ENCODE measurements around the gene SLC4A1AP. TPM values are rescaled to one million over a fixed set of nuclear protein-coding genes. Genes with fewer than 3 reads are reported as not detected.
"Not testable (repeated sequence)": the region's sequence is repeated elsewhere in the genome, so short reads cannot be mapped to it uniquely, and the experiment has no call there.

Gene SLC4A1AP, protein sequence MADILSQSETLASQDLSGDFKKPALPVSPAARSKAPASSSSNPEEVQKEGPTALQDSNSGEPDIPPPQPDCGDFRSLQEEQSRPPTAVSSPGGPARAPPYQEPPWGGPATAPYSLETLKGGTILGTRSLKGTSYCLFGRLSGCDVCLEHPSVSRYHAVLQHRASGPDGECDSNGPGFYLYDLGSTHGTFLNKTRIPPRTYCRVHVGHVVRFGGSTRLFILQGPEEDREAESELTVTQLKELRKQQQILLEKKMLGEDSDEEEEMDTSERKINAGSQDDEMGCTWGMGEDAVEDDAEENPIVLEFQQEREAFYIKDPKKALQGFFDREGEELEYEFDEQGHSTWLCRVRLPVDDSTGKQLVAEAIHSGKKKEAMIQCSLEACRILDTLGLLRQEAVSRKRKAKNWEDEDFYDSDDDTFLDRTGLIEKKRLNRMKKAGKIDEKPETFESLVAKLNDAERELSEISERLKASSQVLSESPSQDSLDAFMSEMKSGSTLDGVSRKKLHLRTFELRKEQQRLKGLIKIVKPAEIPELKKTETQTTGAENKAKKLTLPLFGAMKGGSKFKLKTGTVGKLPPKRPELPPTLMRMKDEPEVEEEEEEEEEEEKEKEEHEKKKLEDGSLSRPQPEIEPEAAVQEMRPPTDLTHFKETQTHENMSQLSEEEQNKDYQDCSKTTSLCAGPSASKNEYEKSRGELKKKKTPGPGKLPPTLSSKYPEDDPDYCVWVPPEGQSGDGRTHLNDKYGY
- 10 to 100 TPM; 21.6 to 30.0 (median 24.0) TPM for polyA plus RNA-seq (ENCODE audit: insufficient read length in 10 of 10)
- long read RNA-seq, donor 1, partial matches to known transcripts: 0 of 3 reads
- long read RNA-seq, donor 1, other reads (novel, unspliced or antisense): 0 of 3 reads
- long read RNA-seq, donor 2, partial matches to known transcripts: 0 of 2 reads
- long read RNA-seq, donor 2, other reads (novel, unspliced or antisense): 0 of 2 reads
- long read RNA-seq, donor 3: 0 reads
- long read RNA-seq, donor 4, partial matches to known transcripts: 0 of 1 reads
- long read RNA-seq, donor 4, other reads (novel, unspliced or antisense): 0 of 1 reads
- long read RNA-seq, donor 5: 0 reads
- long read RNA-seq, donor 6, partial matches to known transcripts: 0 of 1 reads
- long read RNA-seq, donor 6, other reads (novel, unspliced or antisense): 0 of 1 reads
- long read RNA-seq, donor 7, transcript SLC4A1AP-203 (2 exons, 2,537 nt): major isoform, 5 of 6 reads
- long read RNA-seq, donor 7, partial matches to known transcripts: 0 of 6 reads
- long read RNA-seq, donor 7, other reads (novel, unspliced or antisense): 0 of 6 reads
- long read RNA-seq, donor 8, partial matches to known transcripts: 0 of 1 reads
- long read RNA-seq, donor 8, other reads (novel, unspliced or antisense): 0 of 1 reads
- long read RNA-seq, donor 9: 0 reads

DNA sequence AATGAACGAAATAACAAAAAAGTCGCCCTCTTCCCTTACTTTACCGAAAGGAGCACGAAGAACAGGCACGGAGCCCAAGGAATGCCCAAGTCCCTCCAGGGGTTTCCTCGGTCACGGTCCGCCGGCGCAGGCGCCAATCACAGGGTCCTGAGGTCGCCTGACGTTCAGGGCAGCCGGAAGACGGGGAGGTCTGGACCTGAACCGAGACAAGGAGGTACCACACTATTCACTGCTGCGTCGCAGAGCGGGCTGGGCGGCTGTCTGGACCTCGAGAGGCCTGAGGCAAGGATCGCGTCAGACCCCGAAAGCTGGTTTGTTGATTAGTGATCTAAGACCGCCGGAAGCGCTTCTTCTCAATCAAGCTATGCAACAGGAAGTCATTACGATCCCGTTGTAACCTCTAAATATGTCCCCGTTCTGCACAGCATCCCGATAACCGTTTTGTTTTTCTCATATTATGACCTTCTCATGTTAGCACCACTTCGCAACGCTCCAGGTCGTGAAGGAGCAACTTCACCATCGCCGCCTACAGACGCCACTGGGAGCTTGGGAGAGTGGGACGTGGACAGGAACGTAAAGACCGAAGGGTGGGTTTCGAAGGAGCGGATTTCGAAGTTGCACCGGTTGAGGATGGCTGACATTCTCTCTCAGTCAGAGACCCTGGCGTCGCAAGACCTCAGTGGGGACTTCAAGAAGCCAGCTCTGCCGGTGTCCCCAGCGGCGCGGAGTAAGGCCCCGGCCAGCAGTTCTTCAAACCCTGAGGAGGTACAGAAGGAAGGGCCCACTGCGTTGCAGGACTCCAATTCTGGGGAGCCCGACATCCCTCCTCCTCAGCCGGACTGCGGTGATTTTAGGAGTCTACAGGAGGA lies at the start of gene SLC4A1AP, which contains the start of gene SUPT7L:
Gene SLC4A1AP (plus strand): TSS at position 605 of the 869 bp plus-strand sequence. CDS start 26 bp downstream, at position 631.
Gene SUPT7L (minus strand): TSS at position 330 of the 869 bp plus-strand sequence. CDS start 1,422 bp downstream, outside the sequence.
- DNase-seq: peak; percentile 87 to 96 (median 88)

- DNase-seq: no peak
Measured at GRCh38 chr2:27613985-27614384, 49.7 kb upstream of the SLC4A1AP start.

- no peak for DNase-seq
Measured at GRCh38 chr2:27615316-27615715, 48.4 kb upstream of the SLC4A1AP start.

DNA sequence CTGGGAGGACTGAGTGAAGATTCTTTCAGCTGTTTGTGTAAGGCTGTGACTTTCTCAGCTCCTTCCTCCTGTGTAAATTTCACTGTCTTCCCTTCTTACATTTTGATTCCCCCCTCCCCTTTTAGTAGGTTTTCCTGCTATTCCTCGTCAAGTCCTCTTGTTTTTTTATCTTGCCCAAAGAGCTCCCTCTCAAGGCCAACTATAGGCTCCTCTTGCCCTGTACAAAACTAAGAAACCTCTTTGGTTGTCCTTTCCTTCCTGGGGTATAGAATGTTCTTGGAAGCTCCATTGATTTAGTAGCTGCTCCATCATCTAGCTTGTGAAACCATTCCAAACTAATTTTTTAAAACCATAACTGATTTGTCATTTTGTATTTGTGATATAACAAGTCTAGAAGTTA lies 42.2 kb upstream of the SLC4A1AP start:
- no peak for DNase-seq

DNA sequence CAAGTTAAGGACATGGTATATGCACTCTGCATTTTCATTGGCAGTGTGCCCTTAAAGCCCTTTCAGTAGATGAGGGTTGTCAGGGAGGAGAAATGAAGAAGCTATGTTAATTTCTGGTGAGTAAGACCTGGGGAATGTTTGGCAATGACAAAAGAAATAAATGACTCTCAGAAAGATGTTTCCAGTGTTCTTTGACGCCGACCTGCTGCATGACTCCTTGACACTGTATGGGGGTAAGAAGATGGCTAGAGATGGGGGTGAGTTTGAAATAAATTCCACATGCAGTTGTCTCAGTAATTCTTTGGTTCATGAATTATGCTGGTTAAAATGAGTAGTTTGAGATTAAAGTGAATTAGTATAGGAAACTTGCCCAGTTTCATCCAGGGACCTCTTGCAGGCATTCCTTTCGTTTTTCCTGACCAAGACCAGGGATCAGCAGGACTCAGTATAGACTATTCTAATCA lies 40.7 kb upstream of the SLC4A1AP start:
- DNase-seq: peak in 1 of 3 donors; percentile 92

DNA sequence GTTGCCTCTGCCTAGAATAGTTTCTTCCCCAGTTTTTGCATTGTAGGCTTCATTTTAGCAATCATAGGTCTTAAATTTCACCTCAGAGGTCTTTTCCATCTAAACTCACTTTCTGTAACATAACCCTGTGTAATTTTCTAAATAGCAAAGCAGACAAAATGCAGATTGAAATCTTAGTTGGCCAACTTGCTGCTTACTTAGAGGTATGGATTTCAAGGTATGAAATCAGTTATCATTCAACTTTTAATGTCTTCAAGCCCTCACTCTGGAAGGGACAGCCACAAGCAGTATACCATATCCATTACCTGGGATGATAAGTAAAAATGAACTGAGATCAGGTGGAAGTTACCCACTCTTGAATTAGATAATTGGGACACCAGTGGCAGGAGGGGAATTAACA lies 38.7 kb upstream of the SLC4A1AP start:
- no peak for DNase-seq

GRCh38 chr2:27626323-27626722 lies 37.4 kb upstream of the SLC4A1AP start:
- not testable (repeated sequence) for DNase-seq

- not testable (repeated sequence) for DNase-seq
Measured at GRCh38 chr2:27626921-27627320, 36.8 kb upstream of the SLC4A1AP start.

DNA sequence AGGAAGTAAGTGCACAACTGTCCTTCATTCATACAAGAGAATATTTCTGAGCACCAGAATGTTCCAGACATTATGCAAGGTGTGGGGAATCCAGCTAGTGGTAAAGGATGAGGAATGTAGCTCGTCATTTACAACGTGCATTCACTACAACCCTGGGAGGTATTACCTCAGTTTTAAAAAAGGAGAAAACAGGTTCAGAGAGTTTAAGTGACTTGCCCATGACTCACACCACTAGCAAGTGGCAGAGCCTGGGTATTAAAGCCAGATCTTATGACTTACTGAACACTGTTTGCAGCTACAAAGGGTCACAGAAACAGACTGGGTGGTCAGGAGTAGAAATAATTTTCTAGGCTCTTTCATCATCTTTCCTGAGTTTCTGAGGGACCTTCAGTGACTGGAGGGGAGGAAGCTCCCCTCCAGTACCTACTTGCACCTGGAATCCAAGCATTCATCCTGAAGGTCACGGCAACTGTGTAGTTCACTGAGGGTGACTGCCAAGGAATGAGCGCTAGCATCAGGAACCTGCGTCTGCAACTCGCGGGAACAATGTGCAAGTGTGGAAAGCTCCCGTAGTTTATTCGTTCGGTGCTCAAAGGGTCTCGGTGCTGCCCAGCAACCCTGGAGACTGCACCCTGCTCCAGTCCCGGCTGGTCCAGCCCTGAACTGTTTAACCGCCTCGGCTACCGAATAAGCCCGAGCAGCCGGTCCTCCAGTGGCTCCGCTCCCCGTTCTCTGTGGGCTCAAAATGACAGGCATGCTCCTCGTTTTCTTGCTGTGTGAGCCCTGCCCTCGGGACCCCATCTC lies 35.5 kb upstream of the SLC4A1AP start:
- DNase-seq: peak in 2 of 3 donors; percentile 7 to 76

DNA sequence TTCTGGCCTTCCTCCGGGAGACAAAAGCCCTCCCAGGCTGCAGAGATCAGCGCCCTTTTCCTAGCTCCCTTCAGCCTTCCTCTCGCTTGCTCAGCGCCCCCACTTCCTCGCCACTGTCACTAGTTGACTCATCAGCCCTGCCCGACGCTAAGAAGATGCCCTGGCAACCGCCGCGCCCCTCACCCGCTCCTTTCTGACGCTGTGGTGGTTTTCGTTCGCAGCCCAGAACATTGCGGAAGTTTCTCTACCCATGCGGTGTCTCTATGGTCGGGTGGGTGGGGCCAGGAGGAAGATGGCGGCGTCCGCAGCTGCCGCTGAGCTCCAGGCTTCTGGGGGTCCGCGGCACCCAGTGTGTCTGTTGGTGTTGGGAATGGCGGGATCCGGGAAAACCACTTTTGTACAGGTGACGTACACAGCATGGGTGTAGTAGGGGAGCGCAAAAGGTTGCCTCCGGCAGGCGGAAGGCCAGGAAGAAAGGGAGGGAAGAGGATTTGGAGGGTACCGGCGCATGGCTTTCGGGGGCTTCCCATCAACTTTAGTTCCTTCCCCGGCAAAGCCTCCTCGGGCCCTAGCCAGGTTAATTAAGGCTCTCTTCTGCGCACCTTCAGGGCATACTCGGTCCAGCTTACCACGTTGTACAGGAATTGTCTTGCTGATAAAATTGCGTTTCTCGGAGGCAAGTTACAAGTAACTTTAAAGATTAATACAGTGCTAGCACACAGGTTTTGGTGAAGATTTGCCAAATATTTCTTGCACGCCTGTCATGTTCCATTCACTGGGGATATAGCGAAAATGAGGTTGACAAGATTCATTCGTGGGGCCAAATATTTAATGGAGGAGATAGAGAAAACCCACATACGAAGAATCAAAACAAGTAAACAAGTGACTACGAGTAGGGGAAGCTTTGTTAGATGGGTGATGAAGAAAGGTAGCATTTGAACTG lies 34.7 kb upstream of the SLC4A1AP start, which contains the start of the genes CCDC121 and GPN1:
Gene CCDC121 (minus strand): TSS at position 246 of the 943 bp plus-strand sequence. CDS start 1,213 bp downstream, outside the sequence.
Gene GPN1 (plus strand): TSS at position 284 of the 943 bp plus-strand sequence. CDS start 9 bp downstream, at position 293.
- DNase-seq: peak; percentile 84 to 94 (median 87)

DNA sequence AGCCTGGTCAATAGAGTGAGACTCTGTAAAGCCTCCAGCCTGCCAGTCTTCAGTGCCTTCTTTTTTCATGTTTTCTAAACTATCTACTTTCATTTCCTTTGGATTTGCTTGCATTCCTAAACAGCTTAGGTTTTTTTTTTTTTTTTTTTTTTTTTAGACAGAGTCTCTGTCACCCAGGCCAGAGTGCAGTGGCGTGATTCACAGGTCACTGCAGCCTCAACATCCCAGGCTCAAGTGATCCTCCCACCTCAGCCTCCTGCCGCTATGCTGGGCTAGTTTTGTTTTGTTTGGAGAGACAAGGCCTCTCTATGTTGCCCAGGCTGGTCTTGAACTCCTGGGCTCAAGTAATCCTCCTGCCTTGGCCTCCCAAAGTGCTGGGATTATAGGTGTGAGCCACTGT lies 33.4 kb upstream of the SLC4A1AP start:
- not testable (repeated sequence) for DNase-seq

GRCh38 chr2:27634291-27634690 lies 29.4 kb upstream of the SLC4A1AP start:
- no peak for DNase-seq

- no peak for DNase-seq
Measured at GRCh38 chr2:27636766-27637165, 26.9 kb upstream of the SLC4A1AP start.

GRCh38 chr2:27638037-27638637 lies 25.6 kb upstream of the SLC4A1AP start:
- peak in 1 of 3 donors; percentile 61 for DNase-seq

- DNase-seq: peak in 1 of 3 donors; percentile 80
Measured at GRCh38 chr2:27638709-27639108, 25.0 kb upstream of the SLC4A1AP start.

DNA sequence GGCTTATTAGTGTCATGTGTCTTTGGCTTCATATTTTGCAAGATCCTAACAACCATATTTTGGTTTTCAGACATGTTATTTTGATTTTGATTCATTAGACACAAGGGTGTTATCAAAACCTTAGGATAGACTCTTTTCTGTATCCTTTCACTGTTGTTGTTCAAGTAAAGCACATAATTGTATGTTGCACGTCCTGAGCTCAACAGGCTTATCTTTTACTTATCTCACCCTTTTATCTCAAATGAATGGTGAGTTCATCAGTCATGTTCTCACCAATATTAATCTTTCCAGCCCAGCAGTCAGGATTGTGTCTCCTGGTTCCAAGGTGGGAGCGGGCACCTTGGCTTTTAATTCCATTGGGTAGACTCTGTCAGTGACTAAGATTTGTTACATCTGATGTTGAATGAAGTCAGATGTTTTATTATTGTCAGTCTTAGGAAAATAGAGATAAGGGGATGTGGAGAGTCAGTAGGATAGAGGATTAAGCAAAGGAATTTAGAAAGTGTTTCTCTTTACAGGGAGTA lies 22.9 kb upstream of the SLC4A1AP start:
- no peak for DNase-seq

DNA sequence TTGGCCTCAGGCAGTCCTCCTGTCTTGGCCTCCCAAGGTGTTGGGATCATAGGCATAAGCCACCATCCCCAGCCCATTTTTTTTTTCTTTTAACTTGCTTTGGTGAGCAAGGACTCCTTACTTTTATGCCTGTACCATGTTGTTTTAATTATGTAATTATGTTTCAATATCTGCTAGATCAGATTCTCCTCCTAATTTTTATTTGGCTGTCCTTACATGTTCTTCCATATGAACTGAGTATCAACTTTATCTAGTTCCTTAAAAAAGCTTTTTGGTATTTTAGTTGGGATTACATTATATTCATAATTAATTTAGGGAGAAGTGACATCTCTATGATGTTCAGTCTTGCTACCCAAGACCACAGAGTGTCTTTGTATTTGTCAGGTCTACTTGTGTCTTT lies 18.5 kb upstream of the SLC4A1AP start:
- DNase-seq: no peak

All from muscle of back (tissue), 13 donors.